BJ (cell line): ENCODE results near the gene GOLGA2. TPM values are rescaled to one million over a fixed set of nuclear protein-coding genes. Genes with fewer than 3 reads are reported as not detected.

Source experiments
- CTCF ChIA-PET: fragments of 350-600 bp; formaldehyde crosslinking; extraction: SDS; loops from one replicate; lab custom pipeline; 2021; ENCODE audit warnings: antibody characterized with exemption, inconsistent platforms; lab: Yijun Ruan, JAX
- POLR2A ChIA-PET: fragments of 300-600 bp; sonication (Branson Sonifier 250); formaldehyde crosslinking; extraction: SDS; loops from one replicate; lab custom pipeline; 2021; ENCODE audit warnings: antibody characterized with exemption; lab: Charles Lee
- DNase-seq: peaks from one replicate; pipeline ENCODE4 v3.0.0-alpha.2; 2011; ENCODE audit warnings: low read depth
- H3K27me3 ChIP-seq: 2 replicates; pipeline ENCODE4 v1.6.0; 2011; ENCODE audit warnings: low read length; ENCODE audit not compliant: control insufficient read depth, insufficient read depth
- H3K36me3 ChIP-seq: 2 replicates; pipeline ENCODE4 v1.5.1; 2011; ENCODE audit warnings: low read length; ENCODE audit not compliant: control insufficient read depth, insufficient read depth
- H3K4me3 ChIP-seq: 2 replicates; pipeline ENCODE4 v1.5.1; 2011; ENCODE audit warnings: low read depth, mild to moderate bottlenecking, control low read depth, low read length
- CTCF ChIP-seq: IDR thresholded peaks from 2 replicates; pipeline ENCODE4 v1.5.1; 2011; ENCODE audit warnings: low read depth, mild to moderate bottlenecking, control low read depth, inconsistent platforms, low read length, moderate library complexity; ENCODE audit not compliant: insufficient read depth
- polyA plus RNA-seq: library from polyadenylated mRNA; depleted of rRNA; stranded (reverse); fragments of >200 nt; gene quantifications from 2 replicates; pipeline ENCODE4 v1.2.3, GENCODE V29; 2011

GOLGA2 gene
- polyA plus RNA-seq, 1 experiment, result 91.1 TPM

- no peak for DNase-seq
- H3K36me3 ChIP-seq, result peaks cover 19% of the 10 kb centered on the region
- no peak overlapping the region for H3K4me3 ChIP-seq
- POLR2A ChIA-PET, result no interaction called here
- H3K27me3 ChIP-seq, result no peaks in the 10 kb centered on the region
- CTCF ChIA-PET, result interaction anchor here (0.9 to 3.9 kb wide), 5 partner anchors 9 to 50 kb away, joined by 3 to 24 read pairs (median 4); partner anchors contain the start of gene DNM1
- no peak for TF ChIP-seq CTCF
These were observed 22.4 kb downstream of the GOLGA2 start for GRCh38 chr9:128253140-128253990.

- Histone ChIP-seq H3K36me3 (peaks cover 12% of the 10 kb centered on the region), H3K27me3 (no peaks in the 10 kb centered on the region), H3K4me3 (no peak overlapping the region)
- no peak for TF ChIP-seq CTCF
- DNase-seq, result no peak
- POLR2A ChIA-PET, result no interaction called here
- CTCF ChIA-PET, result interaction anchor here (1.3 to 1.6 kb wide), 2 partner anchors 41 to 49 kb away, joined by 4 read pairs; partner anchors contain the start of gene DNM1
These were observed 23.3 kb downstream of the GOLGA2 start for GRCh38 chr9:128252317-128253139.

GRCh38 chr9:128251732-128252100 lies 24.1 kb downstream of the GOLGA2 start:
- no peak for TF ChIP-seq CTCF
- Histone ChIP-seq H3K36me3 (peaks cover 4% of the 10 kb centered on the region), H3K4me3 (peak overlapping the region; percentile 47), H3K27me3 (no peaks in the 10 kb centered on the region)
- no peak for DNase-seq
- CTCF ChIA-PET, result no interaction called here
- POLR2A ChIA-PET, result no interaction called here

- Histone ChIP-seq H3K36me3 (peaks cover 4% of the 10 kb centered on the region), H3K4me3 (peak overlapping the region; percentile 47), H3K27me3 (no peaks in the 10 kb centered on the region)
- no peak for TF ChIP-seq CTCF
- no peak for DNase-seq
- CTCF ChIA-PET, result no interaction called here
- POLR2A ChIA-PET, result no interaction called here
These were observed 24.7 kb downstream of the GOLGA2 start for GRCh38 chr9:128250839-128251731.
